ENCODE measurements around the gene TALDO1. TPM values are rescaled to one million over a fixed set of nuclear protein-coding genes. Genes with fewer than 3 reads are reported as not detected.

TALDO1 gene
- polyA plus RNA-seq, 1 of the 3 experiments (the other 2 are of a cell fraction) = 103 TPM

DNA sequence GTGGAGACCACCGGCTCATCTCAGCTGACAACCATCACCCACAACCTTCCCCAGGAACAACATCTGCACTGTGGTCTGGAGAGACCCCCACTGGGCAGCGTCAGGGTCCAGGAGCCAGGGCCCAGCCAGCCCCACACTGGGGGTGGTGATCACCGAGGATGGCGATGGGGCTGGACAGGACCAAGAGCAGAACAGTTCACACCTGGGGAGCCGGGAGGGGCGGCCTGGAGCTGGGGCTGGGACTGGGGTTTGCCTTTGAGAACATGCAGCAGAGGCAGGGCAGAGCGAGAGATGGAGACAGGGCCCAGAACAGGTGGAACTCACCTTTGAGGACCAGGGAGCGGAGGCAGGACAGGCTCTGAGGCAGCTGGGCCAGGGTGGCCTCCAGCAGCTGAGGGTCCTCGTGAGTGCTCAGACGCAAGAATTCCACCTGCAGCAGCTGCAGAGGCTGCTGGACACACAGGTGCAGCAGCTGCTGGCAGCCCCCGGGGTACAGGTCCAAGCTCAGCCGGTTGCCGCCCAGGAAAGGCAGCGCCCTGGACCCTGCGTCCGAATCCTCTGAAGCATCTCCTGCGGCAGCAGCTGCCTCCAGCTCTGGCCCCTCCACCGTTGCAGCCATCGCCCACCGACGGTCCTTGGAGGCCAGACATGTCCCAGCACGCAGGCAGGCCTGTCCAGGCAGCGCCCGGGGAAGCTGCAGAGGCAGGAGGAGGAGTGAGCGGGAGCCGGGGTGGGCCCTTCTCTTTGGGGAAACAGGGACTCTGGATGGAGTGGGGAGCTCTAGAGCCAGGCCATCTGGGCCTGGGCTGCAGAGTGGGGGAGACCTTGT lies 56.7 kb downstream of the TALDO1 start:
- no peaks in the 10 kb centered on the region for H3K9me2 ChIP-seq
- H3K27ac ChIP-seq (ENCODE audit: low read depth in 2 of 2, low read length in 1 of 2) = peak overlapping the region in 1 of 2 experiments; percentile 78; a peak in 2 of 4 replicates
- H3K9me3 ChIP-seq = no peaks in the 10 kb centered on the region
- H3F3A ChIP-seq (replicated peaks; ENCODE audit: insufficient read depth) = peaks cover 16% of the 10 kb centered on the region
- peaks cover 14 to 18% of the 10 kb centered on the region in 2 experiments; a peak in 2 of 4 replicates for H3K4me1 ChIP-seq (ENCODE audit: control insufficient read depth in 1 of 2, insufficient read depth in 2 of 2, low read depth in 1 of 2, low read length in 1 of 2)
- ChIA-PET POLR2A (interaction anchor here (0.6 to 2.0 kb wide), 3 partner anchors 9 to 279 kb away, joined by 4 to 8 read pairs (median 7); partner anchors contain the start of gene PNPLA2), CTCF (interaction anchor here (0.9 to 2.9 kb wide), 3 partner anchors 14 to 44 kb away, joined by 3 to 13 read pairs (median 3); partner anchors contain the start of gene CEND1)
- 82% methylated on average over 15 of the region's 26 CpGs for WGBS (ENCODE audit: low lambda C conversion rate)
- H2AFZ ChIP-seq (ENCODE audit: low read depth) = no peak overlapping the region
- peaks cover 51% of the 10 kb centered on the region for H3K79me2 ChIP-seq (ENCODE audit: insufficient read depth)
- peak overlapping the region; percentile 64 for H3K9ac ChIP-seq
- H3K27me3 ChIP-seq (ENCODE audit: insufficient read depth) = no peaks in the 10 kb centered on the region
- DNase-seq = peak; percentile 65
- H3K36me3 ChIP-seq (replicated peaks in 1 of 2; ENCODE audit: control insufficient read depth in 1 of 2, insufficient read depth in 2 of 2, low read length in 1 of 2) = peaks cover 0 to 38% of the 10 kb centered on the region in 2 experiments
- no peaks in the 10 kb centered on the region for H4K20me1 ChIP-seq (ENCODE audit: insufficient read depth)
- peak overlapping the region; percentile 94 for H3K4me2 ChIP-seq
- TF ChIP-seq RCOR1 (IDR thresholded peaks at IDR 0.05; ENCODE audit: low read length) (no peak), CHD2 (IDR thresholded peaks at IDR 0.05; ENCODE audit: low read length, partially characterized antibody) (no peak), SIN3A (IDR thresholded peaks at IDR 0.05; ENCODE audit: borderline replicate concordance, low read depth, low read length) (no peak)
- peak overlapping the region; percentile 62 to 72 for H3K4me3 ChIP-seq (ENCODE audit: low read depth in 2 of 2, low read length in 1 of 2)

DNA sequence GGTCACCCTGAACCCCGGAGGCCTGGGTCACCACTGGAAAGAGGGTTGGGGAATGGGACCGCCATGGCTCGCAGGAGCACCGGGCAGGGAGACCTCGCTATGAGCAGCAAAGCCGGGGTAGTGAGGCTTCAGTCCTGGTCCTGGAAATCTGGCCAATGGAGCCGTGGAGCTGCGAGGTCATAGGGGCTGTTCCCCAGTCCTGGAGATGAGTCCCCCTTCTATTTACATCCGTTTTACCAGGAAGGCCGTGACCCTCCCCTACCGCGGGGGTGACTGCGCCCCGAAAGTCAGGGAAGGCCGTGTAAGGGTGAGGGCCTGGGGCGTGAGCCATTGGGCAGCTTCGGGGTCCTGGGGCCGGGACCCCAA lies 57.3 kb downstream of the TALDO1 start:
- Histone ChIP-seq H4K20me1 (ENCODE audit: insufficient read depth) (no peaks in the 10 kb centered on the region), H3K79me2 (ENCODE audit: insufficient read depth) (peaks cover 54% of the 10 kb centered on the region), H2AFZ (ENCODE audit: low read depth) (no peak overlapping the region), H3K4me2 (peak overlapping the region; percentile 94), H3K9me3 (no peaks in the 10 kb centered on the region), H3K9ac (peak overlapping the region; percentile 64), H3K27ac (ENCODE audit: low read depth in 2 of 2, low read length in 1 of 2) (peak overlapping the region in 1 of 2 experiments; percentile 78; a peak in 2 of 4 replicates), H3F3A (replicated peaks; ENCODE audit: insufficient read depth) (peaks cover 16% of the 10 kb centered on the region), H3K4me1 (ENCODE audit: control insufficient read depth in 1 of 2, insufficient read depth in 2 of 2, low read depth in 1 of 2, low read length in 1 of 2) (peaks cover 14 to 18% of the 10 kb centered on the region in 2 experiments; a peak in 2 of 4 replicates), H3K4me3 (ENCODE audit: low read depth in 2 of 2, low read length in 1 of 2) (peak overlapping the region; percentile 62 to 72), H3K36me3 (replicated peaks in 1 of 2; ENCODE audit: control insufficient read depth in 1 of 2, insufficient read depth in 2 of 2, low read length in 1 of 2) (peaks cover 0 to 35% of the 10 kb centered on the region in 2 experiments), H3K27me3 (ENCODE audit: insufficient read depth) (no peaks in the 10 kb centered on the region), H3K9me2 (no peaks in the 10 kb centered on the region)
- WGBS (ENCODE audit: low lambda C conversion rate) = 32% methylated on average over 10 of the region's 18 CpGs
- ChIA-PET POLR2A (interaction anchor here (1.6 to 2.0 kb wide), 2 partner anchors 10 to 14 kb away, joined by 7 to 8 read pairs; partner anchors contain the start of gene PNPLA2), CTCF (interaction anchor here (0.9 to 2.9 kb wide), 3 partner anchors 14 to 43 kb away, joined by 3 to 13 read pairs (median 3); partner anchors contain the start of gene CEND1)
- no peak for TF ChIP-seq MXI1 (IDR thresholded peaks at IDR 0.05; ENCODE audit: low read depth, low read length)
- no peak for TF ChIP-seq FOXJ3 (CRISPR knock-in tag; IDR thresholded peaks at IDR 0.05)
- no peak for TF ChIP-seq YY1 (IDR thresholded peaks at IDR 0.05; ENCODE audit: low read depth)
- TF ChIP-seq ELF1 (IDR thresholded peaks at IDR 0.05) = no peak
- no peak for TF ChIP-seq TCF12 (IDR thresholded peaks at IDR 0.05)
- no peak for TF ChIP-seq MEF2A (IDR thresholded peaks at IDR 0.05; ENCODE audit: borderline replicate concordance, low read depth)
- no peak for TF ChIP-seq JUND (IDR thresholded peaks at IDR 0.05)
- TF ChIP-seq RFX5 (IDR thresholded peaks at IDR 0.05; ENCODE audit: low read length) = no peak
- no peak for TF ChIP-seq SIN3A (IDR thresholded peaks at IDR 0.05; ENCODE audit: borderline replicate concordance, low read depth, low read length)
- TF ChIP-seq RXRA (IDR thresholded peaks at IDR 0.05; ENCODE audit: borderline replicate concordance, low read depth) = no peak
- no peak for TF ChIP-seq POLR2AphosphoS5 (IDR thresholded peaks at IDR 0.05; ENCODE audit: low read depth, low read length)
- no peak for TF ChIP-seq RAD21 (IDR thresholded peaks at IDR 0.05; ENCODE audit: low read length)
- TF ChIP-seq, protein P1, sequence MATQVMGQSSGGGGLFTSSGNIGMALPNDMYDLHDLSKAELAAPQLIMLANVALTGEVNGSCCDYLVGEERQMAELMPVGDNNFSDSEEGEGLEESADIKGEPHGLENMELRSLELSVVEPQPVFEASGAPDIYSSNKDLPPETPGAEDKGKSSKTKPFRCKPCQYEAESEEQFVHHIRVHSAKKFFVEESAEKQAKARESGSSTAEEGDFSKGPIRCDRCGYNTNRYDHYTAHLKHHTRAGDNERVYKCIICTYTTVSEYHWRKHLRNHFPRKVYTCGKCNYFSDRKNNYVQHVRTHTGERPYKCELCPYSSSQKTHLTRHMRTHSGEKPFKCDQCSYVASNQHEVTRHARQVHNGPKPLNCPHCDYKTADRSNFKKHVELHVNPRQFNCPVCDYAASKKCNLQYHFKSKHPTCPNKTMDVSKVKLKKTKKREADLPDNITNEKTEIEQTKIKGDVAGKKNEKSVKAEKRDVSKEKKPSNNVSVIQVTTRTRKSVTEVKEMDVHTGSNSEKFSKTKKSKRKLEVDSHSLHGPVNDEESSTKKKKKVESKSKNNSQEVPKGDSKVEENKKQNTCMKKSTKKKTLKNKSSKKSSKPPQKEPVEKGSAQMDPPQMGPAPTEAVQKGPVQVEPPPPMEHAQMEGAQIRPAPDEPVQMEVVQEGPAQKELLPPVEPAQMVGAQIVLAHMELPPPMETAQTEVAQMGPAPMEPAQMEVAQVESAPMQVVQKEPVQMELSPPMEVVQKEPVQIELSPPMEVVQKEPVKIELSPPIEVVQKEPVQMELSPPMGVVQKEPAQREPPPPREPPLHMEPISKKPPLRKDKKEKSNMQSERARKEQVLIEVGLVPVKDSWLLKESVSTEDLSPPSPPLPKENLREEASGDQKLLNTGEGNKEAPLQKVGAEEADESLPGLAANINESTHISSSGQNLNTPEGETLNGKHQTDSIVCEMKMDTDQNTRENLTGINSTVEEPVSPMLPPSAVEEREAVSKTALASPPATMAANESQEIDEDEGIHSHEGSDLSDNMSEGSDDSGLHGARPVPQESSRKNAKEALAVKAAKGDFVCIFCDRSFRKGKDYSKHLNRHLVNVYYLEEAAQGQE (IDR thresholded peaks at IDR 0.05; ENCODE audit: low read depth, low read length) = no peak
- no peak for TF ChIP-seq NRF1 (IDR thresholded peaks at IDR 0.05; ENCODE audit: low read depth, low read length)
- TF ChIP-seq, protein P2, sequence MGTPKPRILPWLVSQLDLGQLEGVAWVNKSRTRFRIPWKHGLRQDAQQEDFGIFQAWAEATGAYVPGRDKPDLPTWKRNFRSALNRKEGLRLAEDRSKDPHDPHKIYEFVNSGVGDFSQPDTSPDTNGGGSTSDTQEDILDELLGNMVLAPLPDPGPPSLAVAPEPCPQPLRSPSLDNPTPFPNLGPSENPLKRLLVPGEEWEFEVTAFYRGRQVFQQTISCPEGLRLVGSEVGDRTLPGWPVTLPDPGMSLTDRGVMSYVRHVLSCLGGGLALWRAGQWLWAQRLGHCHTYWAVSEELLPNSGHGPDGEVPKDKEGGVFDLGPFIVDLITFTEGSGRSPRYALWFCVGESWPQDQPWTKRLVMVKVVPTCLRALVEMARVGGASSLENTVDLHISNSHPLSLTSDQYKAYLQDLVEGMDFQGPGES (IDR thresholded peaks at IDR 0.05; ENCODE audit: low read depth, low read length) = no peak
- TF ChIP-seq GATA2 (CRISPR knock-in tag; IDR thresholded peaks at IDR 0.05) = no peak
- TF ChIP-seq SMC3 (IDR thresholded peaks at IDR 0.05; ENCODE audit: low read depth, low read length) = no peak
- TF ChIP-seq, protein P3, sequence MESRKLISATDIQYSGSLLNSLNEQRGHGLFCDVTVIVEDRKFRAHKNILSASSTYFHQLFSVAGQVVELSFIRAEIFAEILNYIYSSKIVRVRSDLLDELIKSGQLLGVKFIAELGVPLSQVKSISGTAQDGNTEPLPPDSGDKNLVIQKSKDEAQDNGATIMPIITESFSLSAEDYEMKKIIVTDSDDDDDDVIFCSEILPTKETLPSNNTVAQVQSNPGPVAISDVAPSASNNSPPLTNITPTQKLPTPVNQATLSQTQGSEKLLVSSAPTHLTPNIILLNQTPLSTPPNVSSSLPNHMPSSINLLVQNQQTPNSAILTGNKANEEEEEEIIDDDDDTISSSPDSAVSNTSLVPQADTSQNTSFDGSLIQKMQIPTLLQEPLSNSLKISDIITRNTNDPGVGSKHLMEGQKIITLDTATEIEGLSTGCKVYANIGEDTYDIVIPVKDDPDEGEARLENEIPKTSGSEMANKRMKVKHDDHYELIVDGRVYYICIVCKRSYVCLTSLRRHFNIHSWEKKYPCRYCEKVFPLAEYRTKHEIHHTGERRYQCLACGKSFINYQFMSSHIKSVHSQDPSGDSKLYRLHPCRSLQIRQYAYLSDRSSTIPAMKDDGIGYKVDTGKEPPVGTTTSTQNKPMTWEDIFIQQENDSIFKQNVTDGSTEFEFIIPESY (IDR thresholded peaks at IDR 0.05; ENCODE audit: borderline replicate concordance, low read depth) = no peak
- DNase-seq = peak; percentile 55

All from SK-N-SH (cell line).